ENCODE measurements around the gene PLA1A. TPM values are rescaled to one million over a fixed set of nuclear protein-coding genes. Genes with fewer than 3 reads are reported as not detected.

Gene PLA1A
- polyA plus RNA-seq, 1 of the 3 experiments (the other 2 are of a cell fraction), result not detected

- Histone ChIP-seq H3K9me3 (no peaks in the 10 kb centered on the region), H3F3A (replicated peaks; ENCODE audit: insufficient read depth) (no peaks in the 10 kb centered on the region), H3K9me2 (no peaks in the 10 kb centered on the region), H3K27ac (ENCODE audit: low read depth in 2 of 2, low read length in 1 of 2) (no peak overlapping the region), H3K9ac (no peak overlapping the region), H3K79me2 (ENCODE audit: insufficient read depth) (no peaks in the 10 kb centered on the region), H3K27me3 (ENCODE audit: insufficient read depth) (no peaks in the 10 kb centered on the region), H3K4me1 (ENCODE audit: control insufficient read depth in 1 of 2, insufficient read depth in 2 of 2, low read depth in 1 of 2, low read length in 1 of 2) (no peaks in the 10 kb centered on the region), H4K20me1 (ENCODE audit: insufficient read depth) (no peaks in the 10 kb centered on the region), H3K36me3 (replicated peaks in 1 of 2; ENCODE audit: control insufficient read depth in 1 of 2, insufficient read depth in 2 of 2, low read length in 1 of 2) (no peaks in the 10 kb centered on the region), H3K4me3 (ENCODE audit: low read depth in 2 of 2, low read length in 1 of 2) (no peak overlapping the region), H3K4me2 (no peak overlapping the region), H2AFZ (ENCODE audit: low read depth) (no peak overlapping the region)
- 80% methylated on average over 3 of the region's 3 CpGs for WGBS (ENCODE audit: low lambda C conversion rate)
- POLR2A ChIA-PET, result no interaction called here
- DNase-seq, result no peak
- CTCF ChIA-PET, result interaction anchor here (1.6 kb wide), 1 partner anchor 47 kb away, joined by 3 read pairs; no protein-coding TSS in a partner anchor
- TF ChIP-seq RAD21 (IDR thresholded peaks at IDR 0.05; ENCODE audit: low read length), result no peak
- no peak for TF ChIP-seq NRF1 (IDR thresholded peaks at IDR 0.05; ENCODE audit: low read depth, low read length)
- no peak for TF ChIP-seq RXRA (IDR thresholded peaks at IDR 0.05; ENCODE audit: borderline replicate concordance, low read depth)
- no peak for TF ChIP-seq RCOR1 (IDR thresholded peaks at IDR 0.05; ENCODE audit: low read length)
- TF ChIP-seq FOXJ3 (CRISPR knock-in tag; IDR thresholded peaks at IDR 0.05), result no peak
- no peak for TF ChIP-seq SMC3 (IDR thresholded peaks at IDR 0.05; ENCODE audit: low read depth, low read length)
- no peak for TF ChIP-seq MAX (IDR thresholded peaks at IDR 0.05; ENCODE audit: low read depth)
- no peak for TF ChIP-seq TAF1 (IDR thresholded peaks at IDR 0.05; ENCODE audit: borderline replicate concordance, low read depth, low read length)
Observed at GRCh38 chr3:119586733-119587172, 10.9 kb upstream of the PLA1A start.

GRCh38 chr3:119588112-119588511, 9.6 kb upstream of the PLA1A start:
- Histone ChIP-seq H4K20me1 (ENCODE audit: insufficient read depth) (no peaks in the 10 kb centered on the region), H3K27ac (ENCODE audit: low read depth in 2 of 2, low read length in 1 of 2) (no peak overlapping the region), H3K4me1 (ENCODE audit: control insufficient read depth in 1 of 2, insufficient read depth in 2 of 2, low read depth in 1 of 2, low read length in 1 of 2) (no peaks in the 10 kb centered on the region), H3F3A (replicated peaks; ENCODE audit: insufficient read depth) (no peaks in the 10 kb centered on the region), H3K9me3 (no peaks in the 10 kb centered on the region), H2AFZ (ENCODE audit: low read depth) (no peak overlapping the region; the same call in 1 of the 2 replicates), H3K9ac (no peak overlapping the region), H3K79me2 (ENCODE audit: insufficient read depth) (no peaks in the 10 kb centered on the region), H3K36me3 (replicated peaks in 1 of 2; ENCODE audit: control insufficient read depth in 1 of 2, insufficient read depth in 2 of 2, low read length in 1 of 2) (no peaks in the 10 kb centered on the region), H3K9me2 (no peaks in the 10 kb centered on the region), H3K4me3 (ENCODE audit: low read depth in 2 of 2, low read length in 1 of 2) (no peak overlapping the region), H3K4me2 (no peak overlapping the region), H3K27me3 (ENCODE audit: insufficient read depth) (no peaks in the 10 kb centered on the region)
- WGBS (ENCODE audit: low lambda C conversion rate), result 99% methylated on average over 3 of the region's 3 CpGs
- POLR2A ChIA-PET, result no interaction called here
- CTCF ChIA-PET, result interaction anchor here (2.8 kb wide), 1 partner anchor 11 kb away, joined by 8 read pairs; no protein-coding TSS in a partner anchor
- no peak for DNase-seq
- no peak for TF ChIP-seq YY1 (IDR thresholded peaks at IDR 0.05; ENCODE audit: low read depth)
- no peak for TF ChIP-seq TAF1 (IDR thresholded peaks at IDR 0.05; ENCODE audit: borderline replicate concordance, low read depth, low read length)
- no peak for TF ChIP-seq SIN3A (IDR thresholded peaks at IDR 0.05; ENCODE audit: borderline replicate concordance, low read depth, low read length)
- TF ChIP-seq MXI1 (IDR thresholded peaks at IDR 0.05; ENCODE audit: low read depth, low read length), result no peak
- no peak for TF ChIP-seq TCF12 (IDR thresholded peaks at IDR 0.05)

- no peaks in the 10 kb centered on the region for H3K9me2 ChIP-seq
- DNase-seq, result no peak
- WGBS (ENCODE audit: low lambda C conversion rate), result 52% methylated on average over 6 of the region's 6 CpGs
- no peaks in the 10 kb centered on the region for H4K20me1 ChIP-seq (ENCODE audit: insufficient read depth)
- H2AFZ ChIP-seq (ENCODE audit: low read depth), result no peak overlapping the region
- H3K9me3 ChIP-seq, result no peaks in the 10 kb centered on the region
- ChIA-PET CTCF (interaction anchor here (2.8 kb wide), 1 partner anchor 10 kb away, joined by 8 read pairs; no protein-coding TSS in a partner anchor), POLR2A (no interaction called here)
- H3K36me3 ChIP-seq (replicated peaks in 1 of 2; ENCODE audit: control insufficient read depth in 1 of 2, insufficient read depth in 2 of 2, low read length in 1 of 2), result no peaks in the 10 kb centered on the region
- H3K27ac ChIP-seq (ENCODE audit: low read depth in 2 of 2, low read length in 1 of 2), result no peak overlapping the region
- no peaks in the 10 kb centered on the region for H3K4me1 ChIP-seq (ENCODE audit: control insufficient read depth in 1 of 2, insufficient read depth in 2 of 2, low read depth in 1 of 2, low read length in 1 of 2)
- no peaks in the 10 kb centered on the region for H3K79me2 ChIP-seq (ENCODE audit: insufficient read depth)
- no peak overlapping the region for H3K4me2 ChIP-seq
- H3K4me3 ChIP-seq (ENCODE audit: low read depth in 2 of 2, low read length in 1 of 2), result no peak overlapping the region
- H3K9ac ChIP-seq, result no peak overlapping the region
- H3F3A ChIP-seq (replicated peaks; ENCODE audit: insufficient read depth), result no peaks in the 10 kb centered on the region
- H3K27me3 ChIP-seq (ENCODE audit: insufficient read depth), result no peaks in the 10 kb centered on the region
- TF ChIP-seq PBX3 (IDR thresholded peaks at IDR 0.05) (no peak), EP300 (IDR thresholded peaks at IDR 0.05; ENCODE audit: borderline replicate concordance in 1 of 2, low read depth in 1 of 2, low read length in 1 of 2) (no peak), YY1 (IDR thresholded peaks at IDR 0.05; ENCODE audit: low read depth) (no peak), CHD2 (IDR thresholded peaks at IDR 0.05; ENCODE audit: low read length, partially characterized antibody) (no peak), RFX5 (IDR thresholded peaks at IDR 0.05; ENCODE audit: low read length) (no peak), FOSL2 (IDR thresholded peaks at IDR 0.05; ENCODE audit: borderline replicate concordance, low read depth) (no peak), ELF1 (IDR thresholded peaks at IDR 0.05) (no peak), CTCF (IDR thresholded peaks at IDR 0.05) (no peak), NFIC (IDR thresholded peaks at IDR 0.05; ENCODE audit: borderline replicate concordance) (no peak), MAX (IDR thresholded peaks at IDR 0.05; ENCODE audit: low read depth) (no peak), SIN3A (IDR thresholded peaks at IDR 0.05; ENCODE audit: borderline replicate concordance, low read depth, low read length) (no peak)
Observed at GRCh38 chr3:119589102-119589773, 8.4 kb upstream of the PLA1A start.
